ENCODE data around the gene ZNF92.

Gene ZNF92

GRCh38 chr7:65369843-65370242 lies 3.8 kb upstream of the ZNF92 start:
- no peak for TF ChIP-seq EZH2 (IDR thresholded peaks at IDR 0.05; ENCODE audit: borderline replicate concordance, low read depth, low read length, severe bottlenecking)
- TF ChIP-seq, protein P1, sequence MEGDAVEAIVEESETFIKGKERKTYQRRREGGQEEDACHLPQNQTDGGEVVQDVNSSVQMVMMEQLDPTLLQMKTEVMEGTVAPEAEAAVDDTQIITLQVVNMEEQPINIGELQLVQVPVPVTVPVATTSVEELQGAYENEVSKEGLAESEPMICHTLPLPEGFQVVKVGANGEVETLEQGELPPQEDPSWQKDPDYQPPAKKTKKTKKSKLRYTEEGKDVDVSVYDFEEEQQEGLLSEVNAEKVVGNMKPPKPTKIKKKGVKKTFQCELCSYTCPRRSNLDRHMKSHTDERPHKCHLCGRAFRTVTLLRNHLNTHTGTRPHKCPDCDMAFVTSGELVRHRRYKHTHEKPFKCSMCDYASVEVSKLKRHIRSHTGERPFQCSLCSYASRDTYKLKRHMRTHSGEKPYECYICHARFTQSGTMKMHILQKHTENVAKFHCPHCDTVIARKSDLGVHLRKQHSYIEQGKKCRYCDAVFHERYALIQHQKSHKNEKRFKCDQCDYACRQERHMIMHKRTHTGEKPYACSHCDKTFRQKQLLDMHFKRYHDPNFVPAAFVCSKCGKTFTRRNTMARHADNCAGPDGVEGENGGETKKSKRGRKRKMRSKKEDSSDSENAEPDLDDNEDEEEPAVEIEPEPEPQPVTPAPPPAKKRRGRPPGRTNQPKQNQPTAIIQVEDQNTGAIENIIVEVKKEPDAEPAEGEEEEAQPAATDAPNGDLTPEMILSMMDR (IDR thresholded peaks at IDR 0.05; ENCODE audit: borderline replicate concordance, extremely low read depth, low read length, poor library complexity, severe bottlenecking): no peak
- Histone ChIP-seq H3K27me3 (ENCODE audit: insufficient read depth, low read length, poor library complexity) (no peaks in the 10 kb centered on the region), H3K9me3 (ENCODE audit: insufficient read depth, low read length, severe bottlenecking) (no peaks in the 10 kb centered on the region), H3K27ac (ENCODE audit: low read length) (no peak overlapping the region), H2AFZ (ENCODE audit: low read depth, low read length) (no peak overlapping the region), H4K20me1 (ENCODE audit: insufficient read depth, low read length) (peaks cover 4% of the 10 kb centered on the region; the same call in 1 of the 2 replicates), H3K4me2 (ENCODE audit: insufficient read depth, low read length) (no peak overlapping the region), H3K4me1 (ENCODE audit: insufficient read depth, low read length) (peaks cover 9% of the 10 kb centered on the region), H3K9ac (ENCODE audit: low read depth, low read length) (no peak overlapping the region), H3K36me3 (ENCODE audit: insufficient read depth, low read length) (0 out of 2 replicates have a peak, but pooled peaks cover 3% of the 10 kb centered on the region), H3K79me2 (ENCODE audit: insufficient read depth, low read length) (peaks cover 12% of the 10 kb centered on the region), H3K4me3 (ENCODE audit: low read depth in 1 of 2, low read length in 2 of 2) (no peak overlapping the region)
- DNase-seq: no peak
- no peak for ATAC-seq (ENCODE audit: insufficient read depth, low read depth)

GRCh38 chr7:65371468-65371867 lies 2.2 kb upstream of the ZNF92 start:
- Histone ChIP-seq H3K36me3 (ENCODE audit: insufficient read depth, low read length) (peaks cover 18% of the 10 kb centered on the region), H3K9me3 (ENCODE audit: insufficient read depth, low read length, severe bottlenecking) (no peaks in the 10 kb centered on the region), H3K79me2 (ENCODE audit: insufficient read depth, low read length) (peaks cover 28% of the 10 kb centered on the region), H3K4me3 (ENCODE audit: low read depth in 1 of 2, low read length in 2 of 2) (no peak overlapping the region), H2AFZ (ENCODE audit: low read depth, low read length) (peak overlapping the region; percentile 46; the same call in 1 of the 2 replicates), H3K27me3 (ENCODE audit: insufficient read depth, low read length, poor library complexity) (no peaks in the 10 kb centered on the region), H3K4me2 (ENCODE audit: insufficient read depth, low read length) (no peak overlapping the region), H3K4me1 (ENCODE audit: insufficient read depth, low read length) (peaks cover 26% of the 10 kb centered on the region), H4K20me1 (ENCODE audit: insufficient read depth, low read length) (peaks cover 19% of the 10 kb centered on the region), H3K9ac (ENCODE audit: low read depth, low read length) (no peak overlapping the region), H3K27ac (ENCODE audit: low read length) (no peak overlapping the region)
- DNase-seq (no peak), ATAC-seq (ENCODE audit: insufficient read depth, low read depth) (no peak)
- TF ChIP-seq, protein P1 (IDR thresholded peaks at IDR 0.05; ENCODE audit: borderline replicate concordance, extremely low read depth, low read length, poor library complexity, severe bottlenecking): no peak
- TF ChIP-seq EZH2 (IDR thresholded peaks at IDR 0.05; ENCODE audit: borderline replicate concordance, low read depth, low read length, severe bottlenecking): no peak

DNA sequence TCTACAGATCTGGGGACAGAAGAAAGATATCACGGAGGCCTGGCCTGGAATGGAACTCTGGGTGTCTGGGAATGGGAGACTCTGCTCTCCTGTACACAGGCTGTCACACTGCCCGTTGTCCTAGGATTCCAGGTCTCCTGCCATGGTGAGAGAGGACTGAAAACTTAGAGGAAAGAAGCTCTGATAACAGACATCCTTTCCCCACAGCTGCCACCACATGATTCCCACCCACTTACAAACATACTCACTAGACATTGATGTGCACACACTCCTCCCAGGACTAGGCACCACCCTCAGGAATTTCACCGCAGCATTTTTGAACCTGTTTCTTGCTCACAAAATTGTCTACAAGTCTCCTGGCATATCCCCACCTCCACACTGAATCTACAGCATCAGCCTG lies 5.7 kb downstream of the ZNF92 start:
- H3K27me3 ChIP-seq (ENCODE audit: insufficient read depth, low read length, poor library complexity): no peaks in the 10 kb centered on the region
- no peak for DNase-seq
- H3K79me2 ChIP-seq (ENCODE audit: insufficient read depth, low read length): peaks cover 99% of the 10 kb centered on the region
- no peak overlapping the region for H2AFZ ChIP-seq (ENCODE audit: low read depth, low read length)
- no peak overlapping the region for H3K27ac ChIP-seq (ENCODE audit: low read length)
- no peak overlapping the region; a peak in 1 of 4 replicates for H3K4me3 ChIP-seq (ENCODE audit: low read depth in 1 of 2, low read length in 2 of 2)
- H3K4me1 ChIP-seq (ENCODE audit: insufficient read depth, low read length): peaks cover 59% of the 10 kb centered on the region
- ATAC-seq (ENCODE audit: insufficient read depth, low read depth): 0 out of 3 replicates have a peak, but pooled peaks have one; percentile 21
- H3K36me3 ChIP-seq (ENCODE audit: insufficient read depth, low read length): peaks cover 64% of the 10 kb centered on the region
- H3K9ac ChIP-seq (ENCODE audit: low read depth, low read length): no peak overlapping the region; the same call in 1 of the 2 replicates
- no peak for TF ChIP-seq EZH2 (IDR thresholded peaks at IDR 0.05; ENCODE audit: borderline replicate concordance, low read depth, low read length, severe bottlenecking)
- TF ChIP-seq, protein P1 (IDR thresholded peaks at IDR 0.05; ENCODE audit: borderline replicate concordance, extremely low read depth, low read length, poor library complexity, severe bottlenecking): no peak
- peak overlapping the region; percentile 35; the same call in 1 of the 2 replicates for H3K4me2 ChIP-seq (ENCODE audit: insufficient read depth, low read length)
- peaks cover 86% of the 10 kb centered on the region for H4K20me1 ChIP-seq (ENCODE audit: insufficient read depth, low read length)
- H3K9me3 ChIP-seq (ENCODE audit: insufficient read depth, low read length, severe bottlenecking): no peaks in the 10 kb centered on the region
